CD14-positive monocyte (primary cell): ENCODE data around the gene MYADML2. TPM values are rescaled to one million over a fixed set of nuclear protein-coding genes. Genes with fewer than 3 reads are reported as not detected.
A peak's percentile ranks its signal among the peaks of the same experiment; 100 is the strongest.

Source experiments
- DNase-seq, 3 donors: peaks; one replicate each; pipeline ENCODE4 v3.0.0-alpha.2; 2011 to 2022
- H2AFZ ChIP-seq: 2 replicates; pipeline ENCODE4 v1.6.0; 2012; ENCODE audit warnings: mild to moderate bottlenecking, low read depth, low read length, inconsistent platforms; ENCODE audit not compliant: insufficient read depth, poor library complexity, severe bottlenecking
- H3K27ac ChIP-seq, 2 donors: 1 replicate in 1 of 2; 2 replicates in 1 of 2; pipeline ENCODE4 v1.5.1; 2012 to 2013; ENCODE audit warnings: low read length in 2 of 2, control low read depth in 1 of 2, inconsistent platforms in 1 of 2, low read depth in 1 of 2, mild to moderate bottlenecking in 1 of 2
- H3K27me3 ChIP-seq, 2 donors: one replicate each; pipeline versions ENCODE4 v1.6.0 to v1.6.1; 2011 to 2013; ENCODE audit warnings: low read length in 2 of 2; ENCODE audit not compliant: control insufficient read depth in 2 of 2, insufficient read depth in 2 of 2
- H3K36me3 ChIP-seq, 2 donors: replicated peaks in 1 of 2; 1 replicate in 1 of 2; 2 replicates in 1 of 2; pipeline versions ENCODE4 v1.5.1 to v1.6.1; 2012 to 2013; ENCODE audit warnings: low read length in 2 of 2, control low read depth in 1 of 2, inconsistent platforms in 1 of 2, mild to moderate bottlenecking in 1 of 2; ENCODE audit not compliant: insufficient read depth in 2 of 2, control insufficient read depth in 1 of 2
- H3K4me1 ChIP-seq, 2 donors: 1 replicate in 1 of 2; 2 replicates in 1 of 2; pipeline versions ENCODE4 v1.5.1 to v1.6.1; 2012 to 2013; ENCODE audit warnings: low read length in 2 of 2, control low read depth in 1 of 2, inconsistent platforms in 1 of 2, mild to moderate bottlenecking in 1 of 2, moderate library complexity in 1 of 2; ENCODE audit not compliant: insufficient read depth in 2 of 2, control insufficient read depth in 1 of 2
- H3K4me2 ChIP-seq: replicated peaks from 2 replicates; pipeline ENCODE3; 2012; ENCODE audit warnings: low read length, moderate library complexity, mild to moderate bottlenecking; ENCODE audit not compliant: poor library complexity, severe bottlenecking; ENCODE audit errors: extremely low read depth
- H3K4me3 ChIP-seq, 3 experiments: fragments of 200-600 bp in 1 of 3; sonication (generic) in 1 of 3; replicated peaks in 1 of 3; 1 replicate in 2 of 3; 2 replicates in 1 of 3; pipeline ENCODE4 v1.5.1; 2011 to 2013; ENCODE audit warnings: low read length in 3 of 3, mild to moderate bottlenecking in 3 of 3, control low read depth in 2 of 3, low read depth in 2 of 3, inconsistent platforms in 1 of 3, moderate library complexity in 1 of 3
- H3K79me2 ChIP-seq: 2 replicates; pipeline ENCODE4 v1.6.0; 2012; ENCODE audit warnings: mild to moderate bottlenecking, control low read depth, inconsistent platforms, low read length, moderate library complexity; ENCODE audit not compliant: insufficient read depth
- H3K9ac ChIP-seq: 2 replicates; pipeline ENCODE4 v1.6.0; 2017; ENCODE audit warnings: low read length, mild to moderate bottlenecking; ENCODE audit not compliant: insufficient read depth, poor library complexity, severe bottlenecking
- H3K9me3 ChIP-seq, 2 donors: replicated peaks in 1 of 2; 1 replicate in 1 of 2; 2 replicates in 1 of 2; pipeline versions ENCODE4 v1.5.1 to v1.6.1; 2012 to 2013; ENCODE audit warnings: low read length in 2 of 2, control low read depth in 1 of 2; ENCODE audit not compliant: control insufficient read depth in 1 of 2, insufficient read depth in 1 of 2
- H4K20me1 ChIP-seq: 2 replicates; pipeline ENCODE4 v1.6.0; 2012; ENCODE audit warnings: mild to moderate bottlenecking, low read length, control low read depth, moderate library complexity; ENCODE audit not compliant: insufficient read depth
- H3K27ac Mint-ChIP-seq, 7 donors: one replicate each; pipeline ENCODE4 v1.8.0; 2020; ENCODE audit warnings: mild to moderate bottlenecking in 7 of 7, mixed read lengths in 7 of 7, moderate library complexity in 6 of 7, inconsistent platforms in 2 of 7
- H3K27me3 Mint-ChIP-seq, 3 donors: one replicate each; pipeline ENCODE4 v1.8.0; 2021 to 2022; ENCODE audit warnings: low read depth in 3 of 3, mild to moderate bottlenecking in 3 of 3, mixed read lengths in 3 of 3, moderate library complexity in 3 of 3, inconsistent platforms in 1 of 3
- H3K36me3 Mint-ChIP-seq, 2 donors: one replicate each; pipeline ENCODE4 v1.8.0; 2020; ENCODE audit warnings: mixed read lengths in 2 of 2, inconsistent platforms in 1 of 2, mild to moderate bottlenecking in 1 of 2
- H3K4me1 Mint-ChIP-seq: one replicate; pipeline ENCODE4 v1.8.0; 2020; ENCODE audit warnings: mild to moderate bottlenecking, mixed read lengths
- H3K4me3 Mint-ChIP-seq, 2 donors: one replicate each; pipeline ENCODE4 v1.8.0; 2020; ENCODE audit warnings: mild to moderate bottlenecking in 2 of 2, mixed read lengths in 2 of 2, moderate library complexity in 1 of 2
- H3K9me3 Mint-ChIP-seq, 7 donors: one replicate each; pipeline ENCODE4 v1.8.0; 2020 to 2022; ENCODE audit warnings: mixed read lengths in 7 of 7, mild to moderate bottlenecking in 6 of 7, moderate library complexity in 6 of 7, inconsistent platforms in 2 of 7
- CTCF ChIP-seq: fragments of 200-600 bp; IDR thresholded peaks from one replicate; pipeline ENCODE4 v1.8.0; 2022; ENCODE audit warnings: antibody characterized with exemption, mild to moderate bottlenecking
- WGBS: methylation state at CpG from one replicate; pipeline ENCODE4 v1.1.5; 2013; ENCODE audit warnings: missing lambda C conversion rate; ENCODE audit not compliant: insufficient coverage; 5-methylcytosine and 5-hydroxymethylcytosine counted together
- intact Hi-C, 2 donors: fragments of 100-400 bp; cut with micrococcal nuclease; formaldehyde crosslinking; loops; one replicate each; pipeline versions ENCODE4 v1.15.0 to v1.15.1; 2023
- polyA plus RNA-seq, 3 donors: library from polyadenylated mRNA; depleted of rRNA in 1 of 3; unstranded in 2 of 3; stranded (reverse) in 1 of 3; fragments of 300-500 nt in 2 of 3; fragments of >200 nt in 1 of 3; fragmentation: Illumina TruSeq in 2 of 3; gene quantifications; 1 replicate in 2 of 3; 2 replicates in 1 of 3; pipeline ENCODE4 v1.2.3, GENCODE V29; 2012 to 2021

MYADML2 gene
- polyA plus RNA-seq, 3 donors: not detected

GRCh38 chr17:81911969-81912368 is 35.1 kb downstream of the MYADML2 start:
- 78% methylated on average over 18 of the region's 19 CpGs for WGBS
- H3K4me3 ChIP-seq: peak overlapping the region in 1 of 3 experiments; percentile 25
- no peak for DNase-seq

GRCh38 chr17:81911277-81911961 is 35.6 kb downstream of the MYADML2 start, which contains the start of gene PCYT2:
Gene PCYT2, minus strand, starts transcription at chr17:81911399. Its CDS starts 44 bp downstream, at chr17:81911355.
- no peak for TF ChIP-seq CTCF
- peaks cover 61% of the 10 kb centered on the region for H4K20me1 ChIP-seq
- H3K4me3 ChIP-seq: peak within 1 kb of the TSS; percentile 56 to 81 (median 59)
- H3K36me3 Mint-ChIP-seq: peaks cover 52 to 67% of the 10 kb centered on the region in 2 donors
- H3K27ac Mint-ChIP-seq: peak within 1 kb of the TSS in 4 of 7 donors; percentile 15 to 75 (median 62)
- H3K9ac ChIP-seq: peak within 1 kb of the TSS; percentile 51
- H3K36me3 ChIP-seq: peaks cover 52 to 59% of the 10 kb centered on the region in 2 donors
- WGBS: 8% methylated on average over 46 of the region's 84 CpGs
- DNase-seq: peak; percentile 75 to 88 (median 81)
- no peaks in the 10 kb centered on the region for H3K27me3 ChIP-seq
- no peaks in the 10 kb centered on the region for H3K27me3 Mint-ChIP-seq
- peak within 1 kb of the TSS; percentile 75 for H2AFZ ChIP-seq
- intact Hi-C loops: loop anchor here in 1 of 2 donors (10.0 kb wide), 1 partner anchor 47 kb away; the partner anchor contains the start of gene P4HB
- H3K4me1 ChIP-seq: peaks cover 23 to 29% of the 10 kb centered on the region in 2 donors
- no peak within 1 kb of the TSS for H3K27ac ChIP-seq
- peaks cover 0 to 3% (median under 1%) of the 10 kb centered on the region in 7 donors for H3K9me3 Mint-ChIP-seq
- peaks cover 31% of the 10 kb centered on the region for H3K4me1 Mint-ChIP-seq
- no peaks in the 10 kb centered on the region for H3K9me3 ChIP-seq
- H3K4me3 Mint-ChIP-seq: peak within 1 kb of the TSS; percentile 87 to 94
- peak within 1 kb of the TSS; percentile 96 for H3K4me2 ChIP-seq
- H3K79me2 ChIP-seq: peaks cover 42% of the 10 kb centered on the region

More at GRCh38 chr17:81911969-81912368, 35.1 kb downstream of the MYADML2 start:
- no peak overlapping the region for H3K9ac ChIP-seq
- peaks cover 49 to 56% of the 10 kb centered on the region in 2 donors for H3K36me3 ChIP-seq
- no peak overlapping the region for H2AFZ ChIP-seq
- no peak for TF ChIP-seq CTCF
- no peak overlapping the region for H3K27ac ChIP-seq
- H3K27me3 ChIP-seq: no peaks in the 10 kb centered on the region
- peaks cover 37% of the 10 kb centered on the region for H3K4me1 Mint-ChIP-seq
- H3K4me2 ChIP-seq: peak overlapping the region; percentile 56
- no peaks in the 10 kb centered on the region for H3K27me3 Mint-ChIP-seq
- H3K9me3 Mint-ChIP-seq: peaks cover 0 to 8% (median 4%) of the 10 kb centered on the region in 7 donors
- H3K4me1 ChIP-seq: peaks cover 29 to 34% of the 10 kb centered on the region in 2 donors
- peak overlapping the region in 3 of 7 donors; percentile 15 to 36 (median 20) for H3K27ac Mint-ChIP-seq
- peaks cover 47% of the 10 kb centered on the region for H3K79me2 ChIP-seq
- H3K9me3 ChIP-seq: peaks cover 0 to 2% of the 10 kb centered on the region in 2 donors
- H3K36me3 Mint-ChIP-seq: peaks cover 49 to 65% of the 10 kb centered on the region in 2 donors
- intact Hi-C loops: loop anchor here in 1 of 2 donors (10.0 kb wide), 1 partner anchor 47 kb away; the partner anchor contains the start of gene P4HB
- peak overlapping the region in 1 of 2 donors; percentile 24 for H3K4me3 Mint-ChIP-seq
- peaks cover 67% of the 10 kb centered on the region for H4K20me1 ChIP-seq
